HG02642 (cell line): ENCODE results near the gene PSMA2.

Source experiments
- ATAC-seq: cut with Tn5 transposase; IDR thresholded peaks from one replicate; pipeline ENCODE4 v1.9.1; 2021; ENCODE audit warnings: mild to moderate bottlenecking; ENCODE audit not compliant: unreplicated experiment, poor library complexity

The PSMA2 gene

GRCh38 chr7:42940985-42941847, 9.2 kb upstream of the PSMA2 start:
- ATAC-seq: peak; percentile 60

GRCh38 chr7:42939457-42940240, 7.7 kb upstream of the PSMA2 start:
- ATAC-seq: no peak

- ATAC-seq: no peak
Measured at GRCh38 chr7:42935861-42936260, 3.9 kb upstream of the PSMA2 start.

- ATAC-seq: no peak
Measured at GRCh38 chr7:42934291-42934690, 2.3 kb upstream of the PSMA2 start.

GRCh38 chr7:42932811-42933591, 1.0 kb upstream of the PSMA2 start:
- no peak for ATAC-seq

GRCh38 chr7:42931447-42931833, 534 bp downstream of the PSMA2 start:
- ATAC-seq: no peak

- no peak for ATAC-seq
Measured at GRCh38 chr7:42930889-42931288, 1.1 kb downstream of the PSMA2 start.

GRCh38 chr7:42929449-42929848, 2.5 kb downstream of the PSMA2 start:
- ATAC-seq: no peak

- ATAC-seq: no peak
Measured at GRCh38 chr7:42928754-42929153, 3.2 kb downstream of the PSMA2 start.

GRCh38 chr7:42926204-42926603, 5.8 kb downstream of the PSMA2 start:
- ATAC-seq: no peak

GRCh38 chr7:42925630-42926029, 6.3 kb downstream of the PSMA2 start:
- ATAC-seq: no peak

- ATAC-seq: no peak
Measured at GRCh38 chr7:42924223-42924838, 7.6 kb downstream of the PSMA2 start.

GRCh38 chr7:42922017-42922753, 9.8 kb downstream of the PSMA2 start:
- no peak for ATAC-seq

- no peak for ATAC-seq
Measured at GRCh38 chr7:42915356-42915755, 16.6 kb downstream of the PSMA2 start.

- no peak for ATAC-seq
Measured at GRCh38 chr7:42914421-42915045, 17.4 kb downstream of the PSMA2 start.

- no peak for ATAC-seq
Measured at GRCh38 chr7:42914009-42914408, 18.0 kb downstream of the PSMA2 start.

- ATAC-seq: no peak
Measured at GRCh38 chr7:42913591-42913990, 18.4 kb downstream of the PSMA2 start.

GRCh38 chr7:42911454-42912447, 20.2 kb downstream of the PSMA2 start, which contains the start of gene C7orf25:
Gene C7orf25, minus strand, starts transcription at chr7:42912070. Its CDS starts 1,170 bp downstream, at chr7:42910900.
- ATAC-seq: peak; percentile 96
